Measurements from ENCODE around the gene TFB2M.
A peak's percentile ranks its signal among the peaks of the same experiment; 100 is the strongest.
"Not testable (repeated sequence)": the region's sequence is repeated elsewhere in the genome, so short reads cannot be mapped to it uniquely, and the experiment has no call there.

Gene TFB2M

DNA sequence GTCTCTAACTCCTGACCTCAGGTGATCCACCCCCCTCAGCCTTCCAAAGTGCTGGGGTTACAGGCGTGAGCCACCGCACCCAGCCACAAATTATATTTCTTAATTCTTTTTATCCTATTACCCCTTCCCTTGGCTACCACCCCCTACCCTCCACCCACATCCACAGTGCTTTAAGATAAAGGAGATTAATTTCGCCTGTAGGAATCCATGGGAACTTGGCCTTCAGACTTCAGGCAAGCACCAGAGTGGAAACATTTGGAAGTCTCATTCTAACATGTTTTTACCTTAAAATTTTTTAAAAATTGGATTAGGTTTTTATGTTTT is 10.6 kb upstream of the TFB2M start:
- no peak overlapping the region for H3K27ac ChIP-seq
- TF ChIP-seq ZFX (IDR thresholded peaks at IDR 0.05; ENCODE audit: borderline replicate concordance): no peak
- TF ChIP-seq, protein P1, sequence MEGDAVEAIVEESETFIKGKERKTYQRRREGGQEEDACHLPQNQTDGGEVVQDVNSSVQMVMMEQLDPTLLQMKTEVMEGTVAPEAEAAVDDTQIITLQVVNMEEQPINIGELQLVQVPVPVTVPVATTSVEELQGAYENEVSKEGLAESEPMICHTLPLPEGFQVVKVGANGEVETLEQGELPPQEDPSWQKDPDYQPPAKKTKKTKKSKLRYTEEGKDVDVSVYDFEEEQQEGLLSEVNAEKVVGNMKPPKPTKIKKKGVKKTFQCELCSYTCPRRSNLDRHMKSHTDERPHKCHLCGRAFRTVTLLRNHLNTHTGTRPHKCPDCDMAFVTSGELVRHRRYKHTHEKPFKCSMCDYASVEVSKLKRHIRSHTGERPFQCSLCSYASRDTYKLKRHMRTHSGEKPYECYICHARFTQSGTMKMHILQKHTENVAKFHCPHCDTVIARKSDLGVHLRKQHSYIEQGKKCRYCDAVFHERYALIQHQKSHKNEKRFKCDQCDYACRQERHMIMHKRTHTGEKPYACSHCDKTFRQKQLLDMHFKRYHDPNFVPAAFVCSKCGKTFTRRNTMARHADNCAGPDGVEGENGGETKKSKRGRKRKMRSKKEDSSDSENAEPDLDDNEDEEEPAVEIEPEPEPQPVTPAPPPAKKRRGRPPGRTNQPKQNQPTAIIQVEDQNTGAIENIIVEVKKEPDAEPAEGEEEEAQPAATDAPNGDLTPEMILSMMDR (IDR thresholded peaks at IDR 0.05): no peak

DNA sequence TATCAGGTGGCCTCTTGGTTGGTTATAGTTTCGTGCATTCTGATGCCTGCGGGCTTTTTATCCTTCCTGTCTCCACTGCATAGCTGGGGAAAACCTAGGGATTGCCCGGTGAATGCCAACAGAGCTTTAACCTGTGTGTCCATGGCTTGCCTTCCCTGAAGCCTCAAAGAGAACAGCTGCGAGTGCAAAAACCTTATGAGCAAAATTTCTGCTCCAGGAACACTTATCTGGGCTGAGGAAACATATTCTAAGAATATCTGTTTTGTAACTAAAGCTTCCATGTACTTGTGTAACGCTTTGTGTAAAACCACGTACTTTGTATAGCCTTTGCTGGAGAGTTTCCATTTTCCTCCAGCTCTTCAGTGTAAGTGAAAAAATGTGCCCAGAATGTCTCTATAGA is 7.4 kb upstream of the TFB2M start:
- no peak for TF ChIP-seq ZFX (IDR thresholded peaks at IDR 0.05; ENCODE audit: borderline replicate concordance)
- TF ChIP-seq, protein P1 (IDR thresholded peaks at IDR 0.05): no peak
- H3K27ac ChIP-seq: no peak overlapping the region

DNA sequence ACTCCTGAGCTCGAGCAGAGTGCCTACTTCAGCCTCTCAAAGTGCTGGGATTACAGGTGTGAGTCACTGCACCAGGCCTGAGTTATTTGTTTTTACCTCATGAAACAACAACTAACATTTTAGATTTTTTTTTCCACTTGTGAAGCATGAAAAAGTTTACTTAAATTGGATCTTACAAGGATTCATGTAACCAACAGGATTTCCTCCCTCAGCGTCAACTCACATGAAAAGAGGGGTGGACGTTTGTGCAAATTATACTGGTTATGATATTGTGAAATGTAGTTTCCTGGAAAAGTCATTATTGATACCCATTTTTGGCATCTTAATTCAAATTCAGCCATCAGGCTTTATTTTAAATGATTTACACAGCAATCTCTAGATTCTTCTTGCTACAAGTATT is 6.7 kb upstream of the TFB2M start:
- no peak overlapping the region for H3K27ac ChIP-seq
- TF ChIP-seq ZFX (IDR thresholded peaks at IDR 0.05; ENCODE audit: borderline replicate concordance): no peak
- TF ChIP-seq, protein P1 (IDR thresholded peaks at IDR 0.05): no peak

DNA sequence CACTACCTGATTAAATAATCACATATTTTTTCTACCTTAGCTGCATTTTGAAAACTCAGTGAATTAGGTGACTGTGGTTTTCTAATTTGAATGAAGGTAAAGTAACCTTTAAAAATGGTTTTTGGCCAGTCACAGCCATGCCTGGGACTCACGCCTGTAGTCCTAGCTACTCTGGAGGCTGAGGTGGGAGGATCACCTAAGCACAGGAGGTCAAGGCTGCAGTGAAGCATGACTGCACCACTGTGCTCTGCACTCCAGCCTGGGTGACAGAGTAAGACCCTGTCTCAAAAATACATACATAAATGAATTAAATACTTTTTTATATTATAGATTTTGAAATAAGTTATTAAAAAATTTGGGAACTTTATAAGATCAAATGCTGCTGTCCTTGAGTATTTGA is 5.9 kb upstream of the TFB2M start:
- TF ChIP-seq, protein P1 (IDR thresholded peaks at IDR 0.05): no peak
- H3K27ac ChIP-seq: no peak overlapping the region

DNA sequence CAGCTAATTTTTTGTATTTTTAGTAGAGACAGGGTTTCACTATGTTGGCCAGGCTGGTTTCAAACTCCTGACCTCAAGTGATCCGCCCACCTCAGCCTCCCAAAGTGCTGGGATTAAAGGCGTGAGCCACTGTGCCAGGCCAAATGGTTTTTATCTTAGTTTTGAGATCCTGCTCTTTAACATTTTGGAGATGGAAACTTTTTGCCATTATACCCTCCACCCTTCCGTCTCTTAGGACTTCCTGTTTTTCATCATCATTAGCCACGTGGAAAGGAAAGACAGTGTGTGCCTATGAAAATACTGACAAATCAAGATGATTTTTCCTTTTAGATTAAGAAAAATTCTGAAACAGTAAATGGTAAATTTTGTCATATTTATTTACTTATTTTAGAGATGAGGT is 5.2 kb upstream of the TFB2M start:
- not testable (repeated sequence) for H3K27ac ChIP-seq

DNA sequence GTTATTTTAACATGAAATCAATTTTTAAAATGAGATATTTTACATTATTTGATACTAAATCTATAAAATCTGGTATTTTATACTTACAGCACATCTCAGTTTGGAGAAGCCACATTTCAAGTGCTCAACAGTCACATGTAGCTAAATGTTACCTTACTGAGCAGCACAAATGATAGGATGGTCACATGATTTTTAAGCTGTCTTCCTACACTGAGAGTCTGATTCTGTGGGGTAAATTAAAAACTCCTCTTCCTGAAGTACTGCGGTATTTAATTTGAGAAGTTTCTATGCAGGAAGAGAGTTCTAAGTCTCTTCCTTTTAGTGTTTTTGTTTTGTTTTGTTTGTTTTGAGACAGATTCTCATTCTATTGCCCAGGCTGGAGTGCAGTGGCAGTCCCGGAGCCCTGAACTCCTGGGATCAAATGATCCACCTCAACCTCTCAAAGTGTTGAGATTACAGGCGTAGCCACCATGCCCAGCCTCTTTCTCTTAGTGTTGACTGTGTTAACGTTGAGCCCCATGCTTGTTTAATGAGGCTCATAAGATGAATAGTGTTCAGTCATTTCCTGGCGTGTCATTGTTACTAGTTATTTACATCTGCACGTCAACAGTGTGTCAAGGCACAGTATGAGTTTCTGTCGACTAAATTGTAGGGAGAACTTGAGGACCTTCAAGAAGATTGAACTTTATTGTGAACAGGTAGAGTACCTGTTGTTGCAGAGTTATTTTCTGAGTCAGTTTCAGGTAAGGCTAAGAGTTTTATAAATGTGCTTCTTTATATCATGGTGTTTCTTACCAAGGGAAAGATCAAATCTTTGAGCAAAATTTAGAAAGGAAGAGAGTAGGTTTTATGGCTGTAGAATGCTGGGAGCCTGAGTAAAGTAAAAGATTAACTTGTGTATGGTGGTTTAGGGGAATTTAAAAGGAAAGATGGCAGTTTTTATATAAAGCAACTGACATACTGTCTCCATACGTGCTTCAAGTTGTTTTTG is 3.5 kb upstream of the TFB2M start:
- H3K27ac ChIP-seq: no peak overlapping the region
- no peak for TF ChIP-seq ZFX (IDR thresholded peaks at IDR 0.05; ENCODE audit: borderline replicate concordance)
- TF ChIP-seq, protein P1 (IDR thresholded peaks at IDR 0.05): no peak

DNA sequence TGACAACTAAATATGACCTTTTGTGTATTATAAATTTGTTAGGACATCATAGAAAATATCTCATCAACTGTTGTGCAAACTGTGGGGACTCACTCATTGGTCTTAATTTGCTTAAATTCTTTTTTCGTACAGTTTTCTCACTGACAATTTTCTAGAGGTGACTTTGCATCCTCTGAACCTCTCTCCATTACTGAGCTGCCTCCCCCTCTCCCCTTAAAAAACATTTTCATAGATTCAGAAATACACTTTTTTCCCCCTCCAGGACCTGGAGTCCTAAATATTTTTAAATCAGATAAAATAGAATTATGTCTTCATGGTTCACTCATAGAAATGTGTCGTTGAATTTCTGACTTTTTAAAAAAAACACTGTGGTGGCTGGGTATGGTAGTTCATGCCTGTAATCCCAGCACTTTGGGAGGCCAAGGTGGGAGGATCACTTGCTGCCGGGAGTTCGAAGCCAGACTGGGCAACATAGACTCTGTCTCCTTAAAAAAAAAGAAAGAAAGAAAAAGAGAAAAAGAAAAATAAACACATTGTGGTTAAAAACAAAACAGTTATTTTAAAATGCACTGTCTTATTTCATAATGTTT is 1.7 kb upstream of the TFB2M start:
- peak overlapping the region; percentile 88; the same call in 1 of the 2 replicates for H3K27ac ChIP-seq
- TF ChIP-seq, protein P1 (IDR thresholded peaks at IDR 0.05): no peak
- no peak for TF ChIP-seq ZFX (IDR thresholded peaks at IDR 0.05; ENCODE audit: borderline replicate concordance)

All from 22Rv1 (cell line).